GM12873 (cell line): ENCODE data around the gene SMIM7.

Experiments
- CTCF ChIP-seq: IDR thresholded peaks from 2 replicates; pipeline ENCODE4 v1.5.1; 2012; ENCODE audit warnings: low read depth, mild to moderate bottlenecking, moderate library complexity, low read length, control low read depth; ENCODE audit not compliant: insufficient read depth; ENCODE audit errors: missing control alignments

SMIM7 gene

GRCh38 chr19:16601378-16602052 lies 58.4 kb downstream of the SMIM7 start:
- no peak for TF ChIP-seq CTCF

DNA sequence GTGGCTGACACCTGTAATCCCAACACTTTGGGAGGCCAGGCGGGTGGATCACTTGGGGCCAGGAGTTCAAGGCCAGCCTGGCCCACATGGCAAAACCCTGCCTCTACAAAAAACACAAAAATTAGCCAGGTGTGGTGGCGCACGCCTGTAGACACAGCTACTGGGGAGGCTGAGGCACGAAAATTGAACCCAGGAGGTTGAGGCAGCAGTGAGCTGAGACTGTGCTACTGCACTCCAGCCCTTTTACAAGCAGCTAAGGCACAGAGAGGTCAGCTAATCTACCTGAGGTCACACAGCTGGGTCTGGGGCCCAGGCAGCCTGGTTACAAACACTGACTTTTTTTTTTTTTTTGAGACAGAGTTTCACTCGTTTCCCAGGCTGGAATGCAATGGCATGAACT lies 59.1 kb downstream of the SMIM7 start:
- no peak for TF ChIP-seq CTCF

DNA sequence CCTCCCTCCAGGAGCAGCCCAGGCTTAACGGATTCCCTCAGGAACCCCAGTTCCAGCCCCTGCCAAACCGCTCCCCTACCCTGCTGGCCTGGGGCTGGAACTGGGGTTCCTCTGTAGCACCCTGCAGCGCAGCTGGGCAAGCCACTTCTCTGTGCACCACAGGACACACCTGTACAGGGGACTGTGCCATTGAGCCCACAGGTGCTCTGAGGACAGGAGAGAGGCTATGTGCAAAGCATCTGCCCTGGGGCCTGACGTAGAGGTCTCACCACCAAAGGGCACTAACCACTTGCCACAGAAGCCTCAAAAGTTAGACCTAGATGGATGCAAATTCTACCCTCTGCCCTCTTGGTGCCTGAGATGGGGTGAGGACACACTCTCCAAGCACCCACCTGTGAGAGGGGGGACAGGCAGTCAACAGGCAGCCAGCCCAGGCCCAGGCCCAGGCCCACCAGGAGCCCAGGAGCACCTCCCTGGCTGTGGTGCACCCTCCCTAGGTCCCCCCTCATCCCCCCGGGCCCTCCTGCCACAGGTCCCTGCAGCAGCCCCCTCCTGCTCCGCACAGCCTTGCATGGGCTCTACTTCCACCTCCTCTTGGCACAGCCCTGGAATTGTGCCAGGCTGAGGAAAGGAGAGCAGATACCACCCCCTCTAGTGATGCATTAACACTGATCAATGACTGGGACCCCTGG lies 60.1 kb downstream of the SMIM7 start:
- TF ChIP-seq CTCF = no peak

DNA sequence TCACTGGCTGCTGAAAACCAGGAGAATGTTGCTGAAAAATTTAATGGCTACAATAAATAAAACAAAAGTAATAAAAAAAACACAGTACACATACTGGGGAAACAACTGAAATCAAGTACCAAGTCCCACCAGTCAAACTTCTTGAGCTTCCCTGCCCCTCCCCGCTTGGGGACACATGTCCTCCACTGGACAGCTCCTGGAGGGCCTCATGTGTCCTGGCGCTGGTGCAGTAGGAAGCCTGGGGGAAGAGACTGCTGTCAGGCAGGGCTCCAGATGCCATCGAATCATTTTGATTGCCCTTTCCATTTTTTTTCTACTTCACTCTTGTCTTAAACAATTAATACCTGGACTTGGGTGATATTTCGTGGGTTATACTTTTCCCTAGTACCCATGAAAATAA lies 61.1 kb downstream of the SMIM7 start:
- no peak for TF ChIP-seq CTCF

DNA sequence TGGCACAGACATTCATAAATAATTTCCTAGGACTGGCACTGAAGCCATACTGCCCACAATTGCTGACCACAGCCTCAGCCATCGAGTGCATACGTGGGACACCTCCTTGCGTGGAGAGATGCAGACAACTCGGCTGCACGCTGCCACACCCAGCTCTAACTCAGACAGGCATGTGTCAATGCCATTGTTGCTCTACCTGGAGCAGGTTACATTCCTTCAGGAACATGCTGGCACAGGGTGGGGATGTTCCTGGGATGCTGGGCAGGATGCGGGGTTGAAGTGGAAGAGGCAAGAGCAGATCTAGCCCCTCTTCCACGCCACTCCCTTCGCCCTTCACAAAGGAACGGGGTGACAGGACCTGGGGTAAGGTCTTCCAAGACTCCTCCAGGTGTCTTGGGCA lies 63.5 kb downstream of the SMIM7 start:
- TF ChIP-seq CTCF = no peak
